Natural killer cell treated with Interleukin-12 subunit alpha and Interleukin-12 subunit beta and Interleukin-15 and Interleukin-18, amount 100 ng/mL, for 72 hours (primary cell): ENCODE data around the gene TAS1R1. TPM values are rescaled to one million over a fixed set of nuclear protein-coding genes. Genes with fewer than 3 reads are reported as not detected.
"Not testable (repeated sequence)": the region's sequence is repeated elsewhere in the genome, so short reads cannot be mapped to it uniquely, and the experiment has no call there.

Experiments used
- ATAC-seq, 2 donors: fragments of 150-1000 bp; cut with Tn5 transposase in 1 of 2; sonication (Bioruptor Pico), chemical (Tn5 transposase) in 1 of 2; 2 replicates each; pipeline ENCODE4 v1.10.0; 2021
- DNase-seq: peaks from one replicate; pipeline ENCODE4 v3.0.0; 2022; ENCODE audit warnings: low spot score
- H3K27ac Mint-ChIP-seq, 2 donors: 1 replicate in 1 of 2; 2 replicates in 1 of 2; pipeline ENCODE4 v1.8.0; 2022; ENCODE audit warnings: mixed read lengths in 2 of 2, mild to moderate bottlenecking in 1 of 2, moderate library complexity in 1 of 2
- H3K27me3 Mint-ChIP-seq, 2 donors: 1 replicate in 1 of 2; 2 replicates in 1 of 2; pipeline ENCODE4 v1.8.0; 2022; ENCODE audit warnings: mixed read lengths in 2 of 2
- H3K36me3 Mint-ChIP-seq: one replicate; pipeline ENCODE4 v1.8.0; 2022; ENCODE audit warnings: mixed read lengths
- H3K4me1 Mint-ChIP-seq, 2 donors: 1 replicate in 1 of 2; 2 replicates in 1 of 2; pipeline ENCODE4 v1.8.0; 2022; ENCODE audit warnings: low read depth in 2 of 2, mixed read lengths in 2 of 2, mild to moderate bottlenecking in 1 of 2
- H3K4me3 Mint-ChIP-seq: one replicate; pipeline ENCODE4 v1.8.0; 2022; ENCODE audit warnings: mixed read lengths
- H3K9me3 Mint-ChIP-seq: 2 replicates; pipeline ENCODE4 v1.8.0; 2022; ENCODE audit warnings: mixed read lengths
- total RNA-seq, 2 donors: library from RNA; stranded (reverse); gene quantifications; one replicate each; pipeline ENCODE4 v1.2.3, GENCODE V29; 2022

Gene TAS1R1
- total RNA-seq, 2 donors from 2014 or later, result not detected

DNA sequence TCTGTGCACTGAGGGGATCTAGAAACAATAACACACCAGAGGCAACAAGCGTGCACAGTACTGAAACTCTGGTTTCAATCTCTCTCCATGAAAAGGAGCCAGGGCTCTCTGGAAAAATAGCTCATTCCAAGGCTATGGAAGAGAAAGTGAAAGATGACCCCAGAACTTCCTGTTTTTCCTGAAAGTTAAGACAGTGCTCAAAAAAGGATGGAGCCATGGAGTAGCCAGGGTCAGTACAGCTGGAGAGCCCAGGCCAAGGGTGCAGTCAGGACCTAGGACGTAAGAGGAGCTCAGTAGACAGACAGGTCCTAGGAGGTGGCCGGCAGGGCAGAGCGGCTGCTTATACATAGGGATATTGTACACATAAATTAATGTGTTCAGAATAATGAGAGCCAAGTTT, 19.9 kb upstream of the TAS1R1 start:
- Mint-ChIP-seq H3K4me3 (no peak overlapping the region), H3K27me3 (no peaks in the 10 kb centered on the region), H3K9me3 (no peaks in the 10 kb centered on the region), H3K27ac (peak overlapping the region in 1 of 2 donors; percentile 47), H3K36me3 (peaks cover 6% of the 10 kb centered on the region), H3K4me1 (peaks cover 0 to 2% of the 10 kb centered on the region in 2 donors)
- ATAC-seq (no peak), DNase-seq (no peak)

DNA sequence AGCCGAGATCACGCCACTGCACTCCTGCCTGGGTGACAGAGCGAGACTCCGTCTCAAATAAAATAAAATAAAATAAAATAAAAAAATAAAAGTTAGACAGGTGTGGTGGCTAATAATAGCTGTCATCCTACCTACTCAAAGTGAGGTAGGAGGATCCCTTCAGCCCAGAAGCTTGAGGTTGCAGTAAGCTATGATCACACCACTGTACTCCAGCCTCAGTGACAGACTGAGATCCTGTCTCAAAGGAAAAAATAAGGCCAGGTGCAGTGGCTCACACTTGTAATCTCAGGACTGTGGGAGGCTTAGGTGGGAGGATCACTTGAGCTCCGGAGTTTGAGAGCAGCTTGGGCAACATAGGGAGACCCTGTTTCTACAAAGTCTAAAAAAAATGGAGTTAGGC, 18.8 kb upstream of the TAS1R1 start:
- no peak overlapping the region for H3K4me3 Mint-ChIP-seq
- ATAC-seq, result no peak
- H3K27me3 Mint-ChIP-seq, result no peaks in the 10 kb centered on the region
- DNase-seq, result no peak
- H3K4me1 Mint-ChIP-seq, result peaks cover 0 to 2% of the 10 kb centered on the region in 2 donors
- no peak overlapping the region for H3K27ac Mint-ChIP-seq
- H3K9me3 Mint-ChIP-seq, result no peaks in the 10 kb centered on the region
- H3K36me3 Mint-ChIP-seq, result peaks cover 6% of the 10 kb centered on the region

DNA sequence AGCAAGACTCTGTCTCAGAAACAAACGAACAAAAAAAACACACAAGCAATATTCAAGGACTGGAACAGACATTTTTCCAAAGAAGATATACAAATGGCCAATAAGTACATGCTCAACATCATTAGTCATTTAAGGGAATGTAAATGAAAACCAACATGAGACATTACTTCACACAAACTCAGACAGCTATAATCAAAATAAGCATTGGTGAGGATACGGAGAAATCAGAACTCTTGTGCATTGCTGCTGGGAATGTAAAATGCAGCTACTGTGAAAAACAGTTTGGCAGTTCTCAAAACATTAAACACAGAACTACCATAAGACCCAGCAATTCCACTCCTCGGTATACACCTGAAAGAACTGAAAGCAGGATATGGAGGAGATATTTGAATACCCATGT, 16.2 kb upstream of the TAS1R1 start:
- no peaks in the 10 kb centered on the region for H3K9me3 Mint-ChIP-seq
- no peak for ATAC-seq
- DNase-seq, result no peak
- H3K4me1 Mint-ChIP-seq, result peaks cover 0 to 2% of the 10 kb centered on the region in 2 donors
- no peaks in the 10 kb centered on the region for H3K36me3 Mint-ChIP-seq
- H3K27ac Mint-ChIP-seq, result no peak overlapping the region
- H3K4me3 Mint-ChIP-seq, result no peak overlapping the region
- H3K27me3 Mint-ChIP-seq, result no peaks in the 10 kb centered on the region

DNA sequence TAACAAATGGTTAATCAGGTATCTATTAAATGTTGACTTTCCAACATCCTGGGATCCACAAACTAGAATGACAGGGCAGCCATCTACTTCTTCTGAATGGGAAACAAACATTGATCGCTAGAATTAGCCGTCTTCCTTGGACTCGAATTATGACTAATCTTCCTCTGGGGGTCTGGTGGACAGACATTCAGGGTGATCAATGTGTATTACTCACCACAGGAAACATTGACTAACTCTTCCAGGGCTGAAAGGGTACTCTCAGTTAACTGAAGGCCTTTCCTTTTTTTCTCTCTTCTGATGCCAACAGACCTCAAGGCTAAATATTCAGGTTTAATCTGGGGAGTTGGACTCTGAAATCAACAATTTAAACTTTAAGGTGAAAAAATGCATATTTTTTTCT, 10.3 kb upstream of the TAS1R1 start:
- Mint-ChIP-seq H3K9me3 (no peaks in the 10 kb centered on the region), H3K27me3 (no peaks in the 10 kb centered on the region), H3K4me1 (peaks cover 10 to 19% of the 10 kb centered on the region in 2 donors), H3K36me3 (peaks cover 21% of the 10 kb centered on the region), H3K4me3 (no peak overlapping the region), H3K27ac (peak overlapping the region; percentile 15 to 19)
- no peak for ATAC-seq
- DNase-seq, result no peak

DNA sequence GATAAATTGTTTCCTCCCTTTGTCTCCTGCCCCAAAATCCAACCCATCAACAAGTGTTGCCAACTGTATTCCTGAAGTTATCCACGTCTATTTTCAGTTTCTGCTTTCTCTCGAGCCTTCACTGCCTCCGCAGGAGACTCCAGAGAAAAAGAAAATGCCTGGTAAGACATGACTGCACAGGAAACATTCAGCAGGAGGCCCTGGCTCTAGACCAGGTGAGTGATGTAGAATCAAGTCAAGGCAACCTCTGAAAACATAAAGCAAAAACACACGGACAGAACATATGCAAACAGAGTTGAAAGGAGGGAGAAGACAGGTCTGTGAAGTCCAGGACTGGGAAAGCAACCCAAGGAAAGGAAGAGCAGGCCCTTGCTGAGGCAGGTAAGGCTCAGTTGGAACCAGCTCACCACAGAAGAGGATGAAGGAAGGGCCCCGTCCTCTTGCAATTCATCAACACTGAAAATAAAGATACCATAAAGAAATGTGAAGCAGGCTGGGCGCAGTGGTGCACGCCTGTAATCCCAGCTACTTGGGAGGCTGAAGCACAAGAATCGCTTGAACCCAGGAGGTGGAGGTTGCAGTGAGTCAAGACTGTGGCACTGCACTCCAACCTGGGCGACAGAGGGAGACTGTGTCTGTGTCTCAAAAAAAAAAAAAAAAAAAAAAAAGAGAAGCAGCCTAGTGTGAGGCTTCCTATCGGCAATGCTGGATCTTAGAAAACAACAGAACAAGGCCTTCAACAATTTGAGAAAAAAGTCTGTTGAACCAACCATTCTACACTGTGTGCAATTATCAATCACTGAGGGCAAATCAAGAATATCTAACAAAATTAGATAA, 9.6 kb upstream of the TAS1R1 start:
- no peak for ATAC-seq
- DNase-seq, result no peak

DNA sequence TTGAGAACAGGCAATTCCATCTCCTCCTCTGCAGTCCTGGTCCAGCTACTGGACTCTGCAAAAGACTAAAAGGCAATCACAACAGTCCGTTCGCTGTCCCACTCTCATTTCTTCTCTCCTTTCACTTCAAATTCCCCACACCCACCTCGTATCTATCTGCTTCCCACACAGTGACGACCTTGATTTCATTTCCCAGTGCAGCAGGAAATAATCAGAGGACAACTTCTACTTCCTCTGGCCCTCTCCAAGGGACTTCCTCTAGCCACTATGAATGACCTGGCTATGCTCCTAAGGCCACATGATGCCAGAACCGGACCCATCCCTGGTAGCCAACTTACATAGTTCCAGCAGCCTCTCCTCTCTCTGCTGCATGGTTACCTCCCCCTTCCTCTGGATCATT, 8.8 kb upstream of the TAS1R1 start:
- Mint-ChIP-seq H3K9me3 (no peaks in the 10 kb centered on the region), H3K4me1 (peaks cover 10 to 19% of the 10 kb centered on the region in 2 donors), H3K4me3 (no peak overlapping the region), H3K27me3 (no peaks in the 10 kb centered on the region), H3K36me3 (peaks cover 21% of the 10 kb centered on the region), H3K27ac (peak overlapping the region in 1 of 2 donors; percentile 4)
- no peak for DNase-seq
- no peak for ATAC-seq

More for the DNA sequence above, 9.6 kb upstream of the TAS1R1 start:
- Mint-ChIP-seq H3K27ac (peak overlapping the region; percentile 15 to 19), H3K4me1 (peaks cover 10 to 19% of the 10 kb centered on the region in 2 donors), H3K36me3 (peaks cover 21% of the 10 kb centered on the region), H3K27me3 (no peaks in the 10 kb centered on the region), H3K4me3 (no peak overlapping the region), H3K9me3 (no peaks in the 10 kb centered on the region)

DNA sequence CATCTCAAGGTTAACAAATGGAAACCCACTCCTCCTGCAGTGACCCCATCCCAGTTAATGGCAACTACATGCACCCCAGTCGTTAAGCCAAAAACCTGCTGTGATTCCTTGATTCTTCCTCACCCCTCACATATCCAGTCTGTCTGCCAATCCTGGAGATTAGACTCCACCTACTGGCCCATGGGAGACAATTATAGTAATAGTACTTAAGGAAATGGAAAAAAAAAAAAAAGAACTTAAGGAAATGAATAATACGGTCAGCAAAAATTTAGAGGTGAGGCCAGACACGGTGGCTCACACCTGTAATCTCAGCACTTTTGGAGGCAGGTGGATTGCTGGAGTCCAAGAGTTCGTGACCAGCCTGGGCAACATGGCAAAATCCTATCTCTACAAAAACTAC, 7.8 kb upstream of the TAS1R1 start:
- ATAC-seq (no peak), DNase-seq (no peak)
- peak overlapping the region in 1 of 2 donors; percentile 4 for H3K27ac Mint-ChIP-seq
- no peaks in the 10 kb centered on the region for H3K9me3 Mint-ChIP-seq
- H3K27me3 Mint-ChIP-seq, result no peaks in the 10 kb centered on the region
- H3K4me1 Mint-ChIP-seq, result peaks cover 12 to 19% of the 10 kb centered on the region in 2 donors
- no peak overlapping the region for H3K4me3 Mint-ChIP-seq
- H3K36me3 Mint-ChIP-seq, result peaks cover 21% of the 10 kb centered on the region

DNA sequence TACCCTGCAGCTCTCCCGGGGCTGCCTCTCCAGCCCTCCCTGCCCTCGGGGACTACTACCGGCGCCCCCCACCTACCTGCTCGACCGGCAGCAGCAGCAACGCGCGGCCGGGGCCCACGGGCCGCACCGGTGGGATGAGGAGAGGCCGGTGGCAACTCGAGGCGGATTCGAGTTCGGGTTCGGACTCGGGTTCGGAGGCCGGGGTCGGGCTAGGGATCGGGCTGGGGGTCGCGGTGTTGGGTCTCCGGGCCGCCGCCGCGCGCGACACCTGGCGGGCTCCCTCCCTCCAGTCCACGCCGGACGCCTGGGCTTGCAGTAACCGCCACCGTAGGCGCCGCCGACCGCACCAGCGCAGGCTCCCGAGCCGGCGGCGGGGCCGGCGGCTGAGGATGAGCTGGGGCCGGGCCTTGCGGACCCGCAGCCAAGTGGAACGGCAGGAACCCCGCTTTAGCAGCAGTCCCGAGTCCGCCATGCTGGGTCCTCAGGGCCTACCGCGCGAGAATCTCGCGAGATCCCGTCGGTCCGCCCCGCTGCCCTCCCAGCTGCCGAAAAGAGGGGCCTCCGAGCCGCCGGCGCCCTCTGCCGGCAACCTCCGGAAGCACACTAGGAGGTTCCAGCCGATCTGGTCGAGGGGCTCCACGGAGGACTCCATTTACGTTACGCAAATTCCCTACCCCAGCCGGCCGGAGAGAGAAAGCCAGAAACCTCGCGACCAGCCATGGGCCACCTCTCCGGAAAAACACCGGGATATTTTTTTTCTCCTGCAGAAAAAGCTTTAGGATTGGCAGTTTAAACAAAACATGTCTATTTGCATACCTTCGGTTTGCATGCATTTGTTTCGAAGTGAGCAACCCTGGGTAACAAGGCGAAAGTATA, 838 bp upstream of the TAS1R1 start, which contains the start of gene NOL9:
Gene NOL9, minus strand, starts transcription at position 483 of the 876 bp plus-strand sequence. Its CDS starts 11 bp downstream, at position 472.
- peak; percentile 95 for DNase-seq
- peaks cover 8% of the 10 kb centered on the region in 2 donors for H3K4me1 Mint-ChIP-seq
- H3K9me3 Mint-ChIP-seq, result no peaks in the 10 kb centered on the region
- peak within 1 kb of the TSS; percentile 10 to 76 for H3K27ac Mint-ChIP-seq
- peak within 1 kb of the TSS; percentile 85 for H3K4me3 Mint-ChIP-seq
- ATAC-seq, result peak; percentile 98 to 99
- H3K36me3 Mint-ChIP-seq, result no peaks in the 10 kb centered on the region
- no peaks in the 10 kb centered on the region for H3K27me3 Mint-ChIP-seq

DNA sequence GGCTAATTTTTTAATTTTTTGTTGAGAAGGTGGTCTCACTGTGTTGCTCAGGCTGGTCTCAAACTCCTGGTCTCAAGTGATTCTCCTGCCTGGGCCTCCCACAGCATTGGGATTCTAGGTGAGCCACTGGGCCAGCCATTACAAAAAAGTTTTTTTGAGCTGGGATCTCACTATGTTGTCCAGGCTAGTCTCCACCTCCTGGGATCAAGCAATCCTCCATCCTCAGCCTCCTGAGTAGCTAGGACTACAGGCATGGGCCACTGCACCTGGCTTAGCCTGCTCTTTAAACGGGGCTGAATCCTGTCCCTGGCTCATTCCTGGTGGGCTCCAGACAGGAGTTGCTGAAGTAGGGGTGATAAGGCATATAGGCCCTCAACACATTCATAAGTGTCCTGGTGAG, 2.5 kb downstream of the TAS1R1 start:
- DNase-seq (no peak), ATAC-seq (no peak)
- Mint-ChIP-seq H3K27ac (no peak overlapping the region), H3K9me3 (no peaks in the 10 kb centered on the region), H3K36me3 (no peaks in the 10 kb centered on the region), H3K27me3 (no peaks in the 10 kb centered on the region), H3K4me3 (no peak overlapping the region), H3K4me1 (peaks cover 6 to 7% of the 10 kb centered on the region in 2 donors)

DNA sequence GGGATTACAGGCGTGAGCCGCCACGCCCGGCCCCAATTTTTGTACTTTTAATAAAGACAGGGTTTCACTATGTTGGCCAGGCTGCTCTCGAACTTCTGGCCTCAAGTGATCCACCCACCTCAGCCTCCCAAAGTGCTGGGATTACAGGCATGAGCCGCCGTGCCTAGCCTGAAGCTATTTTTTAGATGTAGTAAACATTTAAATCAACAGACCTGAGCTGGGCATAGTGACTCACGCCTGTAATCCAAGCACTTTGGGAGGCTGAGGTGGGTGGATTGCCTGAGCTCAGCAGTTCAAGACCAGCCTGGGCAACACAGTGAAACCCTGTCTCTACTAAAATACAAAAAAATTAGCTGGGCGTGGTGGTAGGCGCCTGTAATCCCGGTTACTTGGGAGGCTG, 4.1 kb downstream of the TAS1R1 start:
- not testable (repeated sequence) for H3K27ac Mint-ChIP-seq, H3K4me3 Mint-ChIP-seq, H3K36me3 Mint-ChIP-seq, H3K4me1 Mint-ChIP-seq, ATAC-seq, H3K27me3 Mint-ChIP-seq, DNase-seq, H3K9me3 Mint-ChIP-seq

DNA sequence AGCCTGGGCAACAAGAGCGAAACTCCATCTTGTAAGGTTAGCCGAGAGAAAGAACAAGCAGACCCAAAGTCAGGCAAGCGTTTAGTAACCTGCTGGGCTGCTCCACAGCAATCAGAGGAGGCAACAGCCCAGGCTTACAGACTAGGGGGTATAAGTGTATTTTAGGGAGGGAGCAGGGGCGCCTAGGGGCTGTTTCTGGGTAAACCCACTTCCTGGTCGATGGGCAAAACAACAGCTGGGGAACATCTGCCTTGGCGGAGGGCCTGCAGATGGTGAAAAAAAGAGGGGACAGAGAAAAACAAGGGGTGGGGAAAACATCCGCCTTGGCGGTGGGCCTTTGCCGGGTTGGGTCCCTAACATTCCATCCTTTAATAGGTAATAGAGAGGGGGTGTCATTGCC, 5.2 kb downstream of the TAS1R1 start:
- Mint-ChIP-seq H3K9me3 (no peaks in the 10 kb centered on the region), H3K36me3 (no peaks in the 10 kb centered on the region), H3K27me3 (no peaks in the 10 kb centered on the region), H3K4me1 (no peaks in the 10 kb centered on the region), H3K4me3 (no peak overlapping the region), H3K27ac (no peak overlapping the region)
- ATAC-seq (no peak), DNase-seq (no peak)

DNA sequence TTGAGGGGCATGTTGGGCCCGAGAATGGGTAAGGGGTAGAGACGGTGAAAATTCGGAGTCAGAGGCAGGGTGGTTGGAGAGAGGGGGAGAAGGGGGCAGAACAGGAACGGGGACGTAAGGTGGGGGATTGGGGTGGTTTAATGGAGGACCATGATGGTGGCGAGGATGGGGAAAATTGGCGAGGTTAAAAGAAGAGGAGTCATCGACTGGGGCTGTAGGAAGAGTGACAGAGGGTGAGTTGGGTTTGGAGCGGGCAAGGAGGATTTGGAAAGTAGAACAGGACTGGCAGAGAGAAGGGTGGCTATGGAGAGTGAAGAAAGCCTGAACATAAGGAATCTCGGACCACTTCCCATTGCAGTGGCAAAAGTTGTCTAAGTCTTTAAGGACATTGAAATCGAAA, 13.9 kb downstream of the TAS1R1 start:
- H3K36me3 Mint-ChIP-seq, result no peaks in the 10 kb centered on the region
- DNase-seq (no peak), ATAC-seq (no peak)
- H3K27ac Mint-ChIP-seq, result no peak overlapping the region
- peaks cover 8 to 17% of the 10 kb centered on the region in 2 donors for H3K27me3 Mint-ChIP-seq
- no peak overlapping the region for H3K4me3 Mint-ChIP-seq
- H3K4me1 Mint-ChIP-seq, result no peaks in the 10 kb centered on the region
- no peaks in the 10 kb centered on the region for H3K9me3 Mint-ChIP-seq

DNA sequence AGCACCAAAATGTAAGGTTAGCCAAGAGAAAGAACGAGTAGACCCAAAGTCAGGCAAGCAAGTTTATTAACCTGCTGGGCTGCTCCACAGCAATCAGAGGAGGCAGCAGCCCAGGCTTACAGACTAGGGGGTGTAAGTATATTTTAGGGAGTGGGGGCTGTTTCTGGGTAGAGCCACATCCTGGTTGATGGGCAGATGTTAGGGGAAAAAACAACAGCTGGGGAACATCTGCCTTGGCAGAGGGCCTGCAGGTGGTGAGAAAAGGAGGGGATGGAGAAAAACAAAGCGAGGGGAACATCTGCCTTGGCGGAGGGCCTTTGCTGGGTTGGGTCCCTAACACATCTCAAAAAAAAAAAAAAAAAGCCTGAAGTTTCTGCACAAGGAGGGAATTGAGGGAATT, 15.0 kb downstream of the TAS1R1 start:
- Mint-ChIP-seq H3K9me3 (no peaks in the 10 kb centered on the region), H3K4me3 (no peak overlapping the region), H3K27ac (no peak overlapping the region), H3K36me3 (no peaks in the 10 kb centered on the region), H3K27me3 (peaks cover 8 to 17% of the 10 kb centered on the region in 2 donors), H3K4me1 (no peaks in the 10 kb centered on the region)
- DNase-seq, result no peak
- ATAC-seq, result no peak

DNA sequence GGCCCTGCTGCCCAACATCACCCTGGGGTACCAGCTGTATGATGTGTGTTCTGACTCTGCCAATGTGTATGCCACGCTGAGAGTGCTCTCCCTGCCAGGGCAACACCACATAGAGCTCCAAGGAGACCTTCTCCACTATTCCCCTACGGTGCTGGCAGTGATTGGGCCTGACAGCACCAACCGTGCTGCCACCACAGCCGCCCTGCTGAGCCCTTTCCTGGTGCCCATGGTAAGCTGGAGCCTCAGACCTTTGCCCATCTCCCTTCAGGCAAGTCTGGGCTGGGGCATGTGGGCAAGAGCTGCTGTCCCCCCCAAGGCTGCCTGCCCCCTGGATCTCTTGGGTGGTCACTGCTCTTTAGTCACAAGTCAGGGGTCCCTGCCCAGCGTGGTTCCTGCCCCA, 15.9 kb downstream of the TAS1R1 start:
- Mint-ChIP-seq H3K9me3 (no peaks in the 10 kb centered on the region), H3K36me3 (no peaks in the 10 kb centered on the region), H3K4me3 (no peak overlapping the region), H3K27me3 (peaks cover 8 to 17% of the 10 kb centered on the region in 2 donors), H3K4me1 (no peaks in the 10 kb centered on the region), H3K27ac (no peak overlapping the region)
- ATAC-seq, result peak in 1 of 2 donors; percentile 7
- no peak for DNase-seq
